WTC11 (cell line): ENCODE data around the gene LIF.

Experiments used
- ATF2 ChIP-seq: sonication (generic); formaldehyde crosslinking; IDR thresholded peaks from 2 replicates; pipeline ENCODE4 v1.8.1; 2022; ENCODE audit warnings: low read depth, missing genetic modification reagents, borderline replicate concordance
- CDX4 ChIP-seq: fragments of 250-450 bp; sonication (Bioruptor Pico); IDR thresholded peaks from 2 replicates; pipeline ENCODE4 v1.9.0; 2021; ENCODE audit warnings: moderate library complexity, mild to moderate bottlenecking, inconsistent platforms, borderline replicate concordance
- CTCF ChIP-seq: fragments of 200-600 bp; IDR thresholded peaks from 2 replicates; pipeline ENCODE4 v1.8.0; 2022; ENCODE audit warnings: antibody characterized with exemption
- E2F1 ChIP-seq: sonication (generic); formaldehyde crosslinking; IDR thresholded peaks from 2 replicates; pipeline ENCODE4 v1.8.0; 2022; ENCODE audit warnings: mild to moderate bottlenecking, missing genetic modification reagents
- ETV6 ChIP-seq: sonication (generic); formaldehyde crosslinking; IDR thresholded peaks from 2 replicates; pipeline ENCODE4 v1.8.1; 2022; ENCODE audit warnings: mild to moderate bottlenecking, missing genetic modification reagents
- FOXJ3 ChIP-seq: sonication (generic); formaldehyde crosslinking; IDR thresholded peaks from 2 replicates; pipeline ENCODE4 v1.9.0; 2021; ENCODE audit warnings: missing genetic modification reagents, mild to moderate bottlenecking, borderline replicate concordance
- FOXK1 ChIP-seq: sonication (generic); formaldehyde crosslinking; IDR thresholded peaks from 2 replicates; pipeline ENCODE4 v1.8.0; 2022; ENCODE audit warnings: mild to moderate bottlenecking, moderate library complexity, missing genetic modification reagents
- JUN ChIP-seq: sonication (generic); formaldehyde crosslinking; IDR thresholded peaks from 2 replicates; pipeline ENCODE4 v1.8.0; 2023; ENCODE audit warnings: mild to moderate bottlenecking, missing genetic modification reagents
- MAX ChIP-seq: sonication (generic); formaldehyde crosslinking; IDR thresholded peaks from 2 replicates; pipeline ENCODE4 v1.8.0; 2022; ENCODE audit warnings: mild to moderate bottlenecking, missing genetic modification reagents
- MLX ChIP-seq: sonication (generic); formaldehyde crosslinking; IDR thresholded peaks from 2 replicates; pipeline ENCODE4 v1.8.1; 2023; ENCODE audit warnings: mild to moderate bottlenecking, missing genetic modification reagents, moderate library complexity
- OVOL2 ChIP-seq: fragments of 250-450 bp; sonication (Bioruptor Pico); IDR thresholded peaks from 2 replicates; pipeline ENCODE4 v1.9.0; 2021; ENCODE audit warnings: mild to moderate bottlenecking, borderline replicate concordance
- TCF7 ChIP-seq: sonication (generic); formaldehyde crosslinking; IDR thresholded peaks from 2 replicates; pipeline ENCODE4 v1.8.0; 2022; ENCODE audit warnings: mild to moderate bottlenecking, low read depth, missing genetic modification reagents, moderate library complexity
- ZNF423 ChIP-seq: fragments of 250-450 bp; sonication (Bioruptor Pico); IDR thresholded peaks from 2 replicates; pipeline ENCODE4 v2.1.2; 2022; ENCODE audit warnings: mild to moderate bottlenecking, moderate library complexity

- TF ChIP-seq E2F1 (CRISPR knock-in tag), result no peak
- no peak for TF ChIP-seq CTCF
- TF ChIP-seq TCF7 (CRISPR knock-in tag), result no peak
- TF ChIP-seq OVOL2 (CRISPR knock-in tag), result no peak
- TF ChIP-seq FOXJ3 (CRISPR knock-in tag), result no peak
- no peak for TF ChIP-seq MAX
- TF ChIP-seq JUN, result no peak
- no peak for TF ChIP-seq MLX
- TF ChIP-seq ETV6 (CRISPR knock-in tag), result no peak
- TF ChIP-seq FOXK1 (CRISPR knock-in tag), result no peak
- TF ChIP-seq CDX4, result no peak
- no peak for TF ChIP-seq ATF2 (CRISPR knock-in tag)
- TF ChIP-seq ZNF423 (CRISPR knock-in tag), result no peak
Measured at GRCh38 chr22:30286331-30286730, 39.8 kb upstream of the LIF start.
